ENCODE measurements around the gene TSPAN9.

Gene TSPAN9

DNA sequence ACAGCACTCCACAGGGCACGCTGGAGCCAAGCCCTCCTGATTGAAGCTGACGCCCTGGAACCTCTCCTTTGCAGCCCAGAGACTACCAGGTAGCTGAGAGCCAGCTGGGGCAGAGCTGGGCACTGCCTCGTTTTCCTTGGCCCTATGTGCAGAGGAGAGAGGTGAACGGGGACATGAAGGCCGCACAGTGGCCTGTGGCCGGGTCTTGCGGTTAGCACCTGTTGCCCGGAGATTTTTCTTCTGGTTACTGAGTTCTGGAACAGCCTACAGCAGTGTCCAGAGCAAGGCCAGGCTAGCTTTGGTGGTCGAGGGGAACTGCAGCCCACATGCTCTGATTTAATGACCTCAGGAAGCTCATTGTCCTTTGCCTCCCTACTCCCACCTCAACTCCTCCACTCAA is 212.5 kb downstream of the TSPAN9 start:
- TF ChIP-seq, protein P1, sequence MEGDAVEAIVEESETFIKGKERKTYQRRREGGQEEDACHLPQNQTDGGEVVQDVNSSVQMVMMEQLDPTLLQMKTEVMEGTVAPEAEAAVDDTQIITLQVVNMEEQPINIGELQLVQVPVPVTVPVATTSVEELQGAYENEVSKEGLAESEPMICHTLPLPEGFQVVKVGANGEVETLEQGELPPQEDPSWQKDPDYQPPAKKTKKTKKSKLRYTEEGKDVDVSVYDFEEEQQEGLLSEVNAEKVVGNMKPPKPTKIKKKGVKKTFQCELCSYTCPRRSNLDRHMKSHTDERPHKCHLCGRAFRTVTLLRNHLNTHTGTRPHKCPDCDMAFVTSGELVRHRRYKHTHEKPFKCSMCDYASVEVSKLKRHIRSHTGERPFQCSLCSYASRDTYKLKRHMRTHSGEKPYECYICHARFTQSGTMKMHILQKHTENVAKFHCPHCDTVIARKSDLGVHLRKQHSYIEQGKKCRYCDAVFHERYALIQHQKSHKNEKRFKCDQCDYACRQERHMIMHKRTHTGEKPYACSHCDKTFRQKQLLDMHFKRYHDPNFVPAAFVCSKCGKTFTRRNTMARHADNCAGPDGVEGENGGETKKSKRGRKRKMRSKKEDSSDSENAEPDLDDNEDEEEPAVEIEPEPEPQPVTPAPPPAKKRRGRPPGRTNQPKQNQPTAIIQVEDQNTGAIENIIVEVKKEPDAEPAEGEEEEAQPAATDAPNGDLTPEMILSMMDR (IDR thresholded peaks at IDR 0.05; ENCODE audit: borderline replicate concordance, insufficient read depth, low read depth, low read length), result no peak

DNA sequence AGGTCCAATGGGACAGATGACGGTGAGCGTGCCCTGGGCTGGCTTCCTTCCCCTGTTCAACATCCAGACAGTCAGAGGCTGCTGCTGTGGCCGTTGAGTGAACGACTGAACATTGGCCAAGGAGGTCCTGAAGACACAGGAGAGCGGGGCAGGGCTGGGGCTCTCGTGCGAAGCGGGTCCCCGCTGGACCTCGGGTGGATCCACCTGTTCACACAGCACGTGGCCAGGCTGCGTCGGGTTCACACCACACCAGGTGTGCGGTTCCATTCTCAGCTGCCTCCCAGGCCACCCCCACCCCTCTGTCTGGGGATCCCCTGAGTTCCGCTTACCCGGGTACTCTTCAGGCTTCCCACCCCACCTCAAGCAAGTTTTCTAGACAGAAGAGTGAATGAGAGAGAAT is 214.8 kb downstream of the TSPAN9 start:
- no peak overlapping the region for H3K4me3 ChIP-seq (ENCODE audit: low read depth, low read length)
- TF ChIP-seq, protein P1 (IDR thresholded peaks at IDR 0.05; ENCODE audit: borderline replicate concordance, insufficient read depth, low read depth, low read length), result no peak

More for the DNA sequence above, 212.5 kb downstream of the TSPAN9 start:
- no peak overlapping the region for H3K4me3 ChIP-seq (ENCODE audit: low read depth, low read length)

DNA sequence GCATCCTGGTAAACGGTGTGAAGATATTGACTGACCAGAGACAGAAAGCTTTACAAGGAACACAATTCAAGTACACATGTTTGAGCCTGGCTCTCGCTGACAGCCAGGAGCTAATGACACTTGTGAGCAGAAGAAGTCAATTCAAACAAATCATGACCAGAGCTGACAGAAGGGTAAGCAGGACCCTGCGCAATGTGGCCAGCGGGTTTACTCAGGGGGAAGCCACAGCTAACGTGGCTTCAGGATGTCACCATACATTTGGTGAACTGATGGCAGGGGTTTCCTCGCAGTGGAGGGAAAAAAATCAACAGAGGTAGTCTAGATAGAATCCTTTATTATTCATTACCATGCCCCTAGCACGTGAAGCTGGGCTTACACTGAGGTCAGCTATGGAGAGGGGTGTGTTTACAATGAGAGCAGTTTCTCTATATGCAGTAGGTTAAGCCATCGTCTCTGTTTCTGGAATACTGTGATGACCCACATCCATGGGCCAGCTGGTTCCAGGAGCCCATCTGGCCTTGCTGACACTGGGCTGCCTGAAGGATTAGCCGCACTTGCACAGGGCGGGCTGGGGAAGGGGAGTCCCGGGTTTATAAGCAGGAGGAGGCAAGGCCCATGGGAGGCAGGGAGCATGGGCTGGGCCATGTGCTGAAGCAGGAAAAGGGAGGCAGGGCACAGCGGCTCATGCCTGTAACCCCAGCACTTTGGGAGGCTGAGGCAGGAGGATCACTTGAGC is 215.7 kb downstream of the TSPAN9 start:
- TF ChIP-seq, protein P1 (IDR thresholded peaks at IDR 0.05; ENCODE audit: borderline replicate concordance, insufficient read depth, low read depth, low read length), result no peak
- no peak overlapping the region for H3K4me3 ChIP-seq (ENCODE audit: low read depth, low read length)

- TF ChIP-seq, protein P1 (IDR thresholded peaks at IDR 0.05; ENCODE audit: borderline replicate concordance, insufficient read depth, low read depth, low read length), result no peak
- H3K4me3 ChIP-seq (ENCODE audit: low read depth, low read length), result no peak overlapping the region
Observed at GRCh38 chr12:3293446-3294161, 216.4 kb downstream of the TSPAN9 start.

DNA sequence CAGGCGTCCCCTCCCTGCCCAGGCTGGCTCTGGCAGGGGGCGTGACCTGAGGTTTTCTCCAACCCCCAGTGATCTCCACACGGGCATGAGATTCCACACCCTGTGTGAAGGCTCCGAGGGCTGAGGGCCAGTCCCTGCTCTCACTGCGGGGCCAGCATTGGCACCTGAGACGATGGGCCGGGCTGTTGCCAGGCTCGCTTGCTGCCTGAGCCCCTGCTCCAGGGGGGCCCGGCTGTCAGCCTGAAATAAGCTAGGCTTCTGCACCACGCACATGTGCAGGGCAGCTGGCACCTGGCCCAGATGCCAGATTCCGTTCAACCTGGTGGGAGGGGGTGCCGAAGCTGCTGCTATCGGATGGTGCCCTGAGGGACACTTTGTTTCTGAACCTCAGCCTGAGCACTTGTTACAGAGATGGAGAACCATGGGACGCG is 217.3 kb downstream of the TSPAN9 start:
- no peak overlapping the region for H3K4me3 ChIP-seq (ENCODE audit: low read depth, low read length)
- TF ChIP-seq, protein P1 (IDR thresholded peaks at IDR 0.05; ENCODE audit: borderline replicate concordance, insufficient read depth, low read depth, low read length), result no peak

GRCh38 chr12:3295225-3295624 is 218.0 kb downstream of the TSPAN9 start:
- TF ChIP-seq, protein P1 (IDR thresholded peaks at IDR 0.05; ENCODE audit: borderline replicate concordance, insufficient read depth, low read depth, low read length), result no peak

More at GRCh38 chr12:3295225-3295624, 218.0 kb downstream of the TSPAN9 start:
- H3K4me3 ChIP-seq (ENCODE audit: low read depth, low read length), result no peak overlapping the region
